A673 (cell line): ENCODE data around the gene TNFRSF18.

Source experiments
- CTCF ChIP-seq: fragments of 300-800, 200-600 bp; sonication (generic); conservative IDR thresholded peaks from 2 replicates; pipeline ENCODE4 v1.5.1; 2017; ENCODE audit warnings: low read depth, mild to moderate bottlenecking, antibody characterized with exemption, low read length, moderate library complexity, mixed read lengths
- EZH2 ChIP-seq: fragments of 200-600 bp; sonication (generic); IDR thresholded peaks from 2 replicates; pipeline ENCODE4 v1.6.1; 2017; ENCODE audit warnings: borderline replicate concordance, low read depth, mild to moderate bottlenecking, mixed read lengths, antibody characterized with exemption, low read length; ENCODE audit not compliant: poor library complexity, severe bottlenecking

- no peak for TF ChIP-seq CTCF
- TF ChIP-seq EZH2, result no peak
Observed at GRCh38 chr1:1165900-1166421, 40.4 kb downstream of the TNFRSF18 start.
